Left ventricle myocardium inferior (tissue), 1 donor: ENCODE data around the gene YIPF2. TPM values are rescaled to one million over a fixed set of nuclear protein-coding genes. Genes with fewer than 3 reads are reported as not detected.
A peak's percentile ranks its signal among the peaks of the same experiment; 100 is the strongest.

Experiments used
- DNase-seq: peaks from one replicate; pipeline ENCODE4 v3.0.0-alpha.2; 2020
- H3K27ac ChIP-seq: fragments of 200-600 bp; replicated peaks from 2 replicates; pipeline ENCODE4 v1.8.0; 2021
- H3K27me3 ChIP-seq: fragments of 200-600 bp; 2 replicates; pipeline ENCODE4 v1.8.0; 2021; ENCODE audit warnings: low read depth
- H3K36me3 ChIP-seq: fragments of 200-600 bp; 2 replicates; pipeline ENCODE4 v1.8.0; 2021
- H3K4me1 ChIP-seq: fragments of 200-600 bp; 2 replicates; pipeline ENCODE4 v1.8.0; 2021
- H3K4me3 ChIP-seq: fragments of 200-600 bp; 2 replicates; pipeline ENCODE4 v1.8.0; 2021; ENCODE audit warnings: mild to moderate bottlenecking, moderate library complexity
- H3K9me3 ChIP-seq: fragments of 200-600 bp; replicated peaks from 2 replicates; pipeline ENCODE4 v1.8.0; 2021
- CTCF ChIP-seq: fragments of 200-600 bp; IDR thresholded peaks from 2 replicates; pipeline ENCODE4 v1.8.0; 2021; ENCODE audit warnings: antibody characterized with exemption, mild to moderate bottlenecking, borderline replicate concordance
- intact Hi-C: fragments of 100-400 bp; cut with micrococcal nuclease; formaldehyde crosslinking; loops from one replicate; pipeline ENCODE4 v1.11.0; 2022
- total RNA-seq: library from RNA; stranded (reverse); fragmentation: NEBNext Ultra II Directional; extraction: Animal tissue kit (Norgen Biotek cat#: 25700); gene quantifications from one replicate; pipeline ENCODE4 v1.2.1, GENCODE V29; 2021
- donor health status: DM: no; HTN: yes; CAD: no; lungs with severe emphysema.

YIPF2 gene
- total RNA-seq, 1 donor from 2014 or later: 13.1 TPM

GRCh38 chr19:10912619-10913018, 15.8 kb downstream of the YIPF2 start:
- Histone ChIP-seq H3K4me1 (no peaks in the 10 kb centered on the region), H3K27ac (no peak overlapping the region), H3K4me3 (no peak overlapping the region), H3K9me3 (no peaks in the 10 kb centered on the region), H3K27me3 (no peaks in the 10 kb centered on the region), H3K36me3 (peaks cover 88% of the 10 kb centered on the region)
- no peak for DNase-seq
- intact Hi-C loops: no loop called here
- no peak for TF ChIP-seq CTCF

- no peaks in the 10 kb centered on the region for H3K9me3 ChIP-seq
- peaks cover 87% of the 10 kb centered on the region for H3K36me3 ChIP-seq
- DNase-seq: no peak
- no peaks in the 10 kb centered on the region for H3K27me3 ChIP-seq
- no peak overlapping the region for H3K27ac ChIP-seq
- intact Hi-C loops: no loop called here
- no peaks in the 10 kb centered on the region for H3K4me1 ChIP-seq
- no peak overlapping the region for H3K4me3 ChIP-seq
- TF ChIP-seq CTCF: no peak
Observed at GRCh38 chr19:10911579-10912363, 16.7 kb downstream of the YIPF2 start.

GRCh38 chr19:10908380-10908960, 20.0 kb downstream of the YIPF2 start:
- Histone ChIP-seq H3K36me3 (peaks cover 57% of the 10 kb centered on the region), H3K27ac (no peak overlapping the region), H3K9me3 (no peaks in the 10 kb centered on the region), H3K4me1 (no peaks in the 10 kb centered on the region), H3K4me3 (no peak overlapping the region), H3K27me3 (no peaks in the 10 kb centered on the region)
- no peak for TF ChIP-seq CTCF
- no peak for DNase-seq
- intact Hi-C loops: no loop called here

GRCh38 chr19:10907925-10908324, 20.5 kb downstream of the YIPF2 start:
- no peak overlapping the region for H3K27ac ChIP-seq
- no peak overlapping the region for H3K4me3 ChIP-seq
- H3K27me3 ChIP-seq: no peaks in the 10 kb centered on the region
- H3K9me3 ChIP-seq: peaks cover 5% of the 10 kb centered on the region
- no peak for DNase-seq
- intact Hi-C loops: no loop called here
- peaks cover 51% of the 10 kb centered on the region for H3K36me3 ChIP-seq
- no peak for TF ChIP-seq CTCF
- H3K4me1 ChIP-seq: no peaks in the 10 kb centered on the region

- DNase-seq: peak; percentile 56
- intact Hi-C loops: no loop called here
Observed at GRCh38 chr19:10899151-10899653, 29.2 kb downstream of the YIPF2 start.

More at GRCh38 chr19:10899151-10899653, 29.2 kb downstream of the YIPF2 start:
- TF ChIP-seq CTCF: no peak
- Histone ChIP-seq H3K4me3 (no peak overlapping the region), H3K27ac (peak overlapping the region; percentile 66), H3K27me3 (no peaks in the 10 kb centered on the region), H3K4me1 (peaks cover 63% of the 10 kb centered on the region), H3K36me3 (no peaks in the 10 kb centered on the region), H3K9me3 (peaks cover 13% of the 10 kb centered on the region)
